Middle frontal gyrus (tissue), 1 donor: ENCODE measurements around the gene RND1.
A peak's percentile ranks its signal among the peaks of the same experiment; 100 is the strongest.
"Not testable (repeated sequence)": the region's sequence is repeated elsewhere in the genome, so short reads cannot be mapped to it uniquely, and the experiment has no call there.

ENCODE experiments used
- DNase-seq: peaks from one replicate; pipeline ENCODE4 v3.0.0-alpha.2; 2015; ENCODE audit warnings: low spot score; ENCODE audit errors: extremely low spot score

The RND1 gene

GRCh38 chr12:48868451-48868850 lies 2.8 kb upstream of the RND1 start:
- DNase-seq: no peak

- DNase-seq: no peak
Measured at GRCh38 chr12:48866052-48866711, 512 bp upstream of the RND1 start.

DNA sequence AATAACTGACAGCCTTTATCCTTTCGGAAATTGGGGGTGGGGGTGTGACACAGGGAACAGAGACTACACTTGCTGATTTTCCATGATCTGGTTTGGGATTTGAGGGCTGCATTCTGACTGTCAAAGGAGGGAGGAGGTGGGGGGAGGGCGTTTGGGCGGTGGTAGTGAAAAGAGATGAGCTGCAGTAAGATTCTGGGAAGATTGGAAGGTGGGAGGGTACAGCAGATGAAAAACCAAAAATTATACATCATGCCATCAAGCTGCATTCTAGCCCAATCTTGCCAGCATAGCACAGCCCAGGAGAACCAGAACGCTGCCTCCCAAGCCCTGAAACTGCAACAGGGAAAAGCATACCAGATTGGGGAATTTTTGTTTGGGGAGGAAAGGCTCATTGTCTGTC lies 2.4 kb downstream of the RND1 start:
- no peak for DNase-seq

- DNase-seq: no peak
Measured at GRCh38 chr12:48862760-48863159, 2.9 kb downstream of the RND1 start.

GRCh38 chr12:48861111-48861510 lies 4.6 kb downstream of the RND1 start:
- no peak for DNase-seq

- not testable (repeated sequence) for DNase-seq
Measured at GRCh38 chr12:48860236-48860635, 5.4 kb downstream of the RND1 start.

GRCh38 chr12:48859607-48860006 lies 6.1 kb downstream of the RND1 start:
- DNase-seq: no peak

DNA sequence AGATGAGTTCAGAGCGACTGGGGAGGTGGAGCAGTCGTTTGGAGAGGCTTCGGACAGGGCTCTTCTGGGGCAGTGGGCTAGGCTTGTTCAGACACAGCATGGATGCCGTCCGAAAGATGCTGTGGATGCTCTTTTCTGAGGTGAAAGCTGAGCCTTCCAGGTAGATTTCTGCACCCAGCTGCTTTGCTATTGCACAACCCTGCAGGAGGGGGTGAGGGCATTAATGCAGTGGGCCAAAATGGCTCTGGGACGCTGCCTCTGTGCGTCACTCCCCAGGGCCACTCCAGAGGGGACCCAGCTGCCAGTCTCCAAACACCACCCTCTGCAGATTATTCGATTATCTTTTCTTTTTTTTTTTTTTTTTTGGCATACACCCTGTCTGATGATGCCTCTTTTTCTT lies 7.6 kb downstream of the RND1 start:
- no peak for DNase-seq

- DNase-seq: no peak
Measured at GRCh38 chr12:48857278-48857994, 8.2 kb downstream of the RND1 start.

GRCh38 chr12:48856379-48856778 lies 9.3 kb downstream of the RND1 start:
- no peak for DNase-seq

- DNase-seq: not testable (repeated sequence)
Measured at GRCh38 chr12:48854932-48855331, 10.7 kb downstream of the RND1 start.

GRCh38 chr12:48854488-48854887 lies 11.2 kb downstream of the RND1 start:
- DNase-seq: no peak

DNA sequence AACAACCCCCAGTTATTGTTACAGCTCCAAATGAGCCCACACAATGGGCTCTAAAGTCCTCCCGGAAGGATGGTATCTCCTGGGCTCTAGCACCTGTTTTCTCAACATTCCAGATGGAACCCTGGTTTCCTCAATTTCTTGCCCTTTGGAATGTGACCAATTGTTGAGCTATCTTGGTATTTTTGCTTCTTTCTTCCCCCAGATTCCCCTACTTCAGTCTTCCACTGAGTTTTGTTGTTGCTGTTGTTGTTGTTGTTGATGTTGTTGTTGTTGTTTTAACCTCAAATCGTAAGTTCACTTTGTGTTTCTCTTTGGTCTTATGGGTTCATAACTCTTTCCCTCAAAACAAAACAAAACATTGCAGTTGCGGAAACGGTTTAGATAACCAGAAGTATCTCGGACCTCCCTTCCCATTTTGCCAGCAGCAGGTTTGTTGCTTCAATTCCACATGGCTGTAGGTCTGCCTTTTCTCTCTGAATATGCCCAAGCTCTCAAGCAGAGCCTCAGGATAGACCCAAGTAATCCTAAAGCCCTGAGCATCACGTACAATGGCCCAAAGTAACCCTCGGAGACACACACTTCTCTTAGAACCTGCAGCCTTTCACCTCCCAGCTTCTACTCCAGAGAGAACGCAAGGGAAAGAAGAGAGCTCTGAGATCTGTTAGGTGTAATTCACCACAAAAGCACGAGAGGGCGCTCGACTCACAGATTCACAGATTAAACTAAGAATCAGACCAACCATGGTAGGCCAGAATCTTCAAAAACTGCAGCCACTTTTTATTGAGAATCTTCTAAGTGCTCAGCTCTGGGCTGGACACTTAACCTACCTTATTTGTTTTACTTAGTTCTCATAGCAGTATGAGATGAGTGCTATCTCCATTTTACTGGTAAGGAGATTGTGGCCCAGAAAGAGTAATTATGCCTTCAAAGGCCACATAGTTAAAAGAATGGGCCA lies 12.7 kb downstream of the RND1 start:
- peak; percentile 91 for DNase-seq

DNA sequence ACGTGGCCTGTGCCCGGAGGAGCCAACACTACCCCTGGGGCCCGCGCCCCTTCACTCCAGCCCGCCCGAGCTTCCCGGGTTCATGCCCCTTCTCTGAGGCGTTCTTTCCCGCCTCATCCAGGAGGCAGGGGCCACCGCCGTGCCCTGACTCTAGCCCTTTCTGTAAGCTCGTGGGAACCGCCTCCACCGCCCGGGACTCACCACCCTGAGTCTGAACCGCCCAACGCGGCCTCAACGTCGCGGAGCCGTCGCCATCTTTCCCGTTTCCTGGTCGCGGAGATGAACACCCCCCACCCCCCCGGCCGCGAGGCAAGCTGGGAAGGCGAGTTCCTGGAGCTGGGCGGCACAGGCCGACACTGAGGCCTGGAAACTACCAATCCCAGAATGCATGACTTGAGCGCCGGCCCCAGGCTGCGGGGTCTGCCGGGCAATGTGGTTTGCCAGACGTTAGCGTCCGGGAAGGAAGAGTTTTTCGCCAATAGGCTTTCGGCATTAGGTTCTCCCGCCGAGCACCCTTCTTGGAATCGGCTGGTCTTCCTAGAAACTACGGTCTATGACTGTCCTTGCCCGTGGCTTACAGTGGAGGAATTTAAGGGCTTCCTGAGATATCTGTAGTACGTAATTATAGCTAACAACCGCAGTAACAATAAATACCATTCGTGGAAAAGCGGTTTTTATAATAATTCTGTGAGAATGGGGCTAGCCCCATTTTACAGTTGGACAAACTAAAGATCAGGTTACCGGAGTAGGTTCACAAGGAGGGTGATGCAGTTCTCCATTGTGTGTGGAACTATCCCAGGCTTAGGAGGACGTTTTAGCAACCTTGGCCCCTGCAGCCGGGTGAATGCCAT lies 13.6 kb downstream of the RND1 start, which contains the start of gene DDX23:
Gene DDX23, minus strand, starts transcription at position 281 of the 851 bp plus-strand sequence. CDS start 6,381 bp downstream, outside the sequence.
- peak; percentile 93 for DNase-seq

GRCh38 chr12:48842021-48842420 lies 23.6 kb downstream of the RND1 start:
- not testable (repeated sequence) for DNase-seq

- DNase-seq: no peak
Measured at GRCh38 chr12:48838048-48838447, 27.6 kb downstream of the RND1 start.

GRCh38 chr12:48832321-48833060 lies 33.2 kb downstream of the RND1 start:
- DNase-seq: no peak

GRCh38 chr12:48831257-48831656 lies 34.4 kb downstream of the RND1 start:
- no peak for DNase-seq

DNA sequence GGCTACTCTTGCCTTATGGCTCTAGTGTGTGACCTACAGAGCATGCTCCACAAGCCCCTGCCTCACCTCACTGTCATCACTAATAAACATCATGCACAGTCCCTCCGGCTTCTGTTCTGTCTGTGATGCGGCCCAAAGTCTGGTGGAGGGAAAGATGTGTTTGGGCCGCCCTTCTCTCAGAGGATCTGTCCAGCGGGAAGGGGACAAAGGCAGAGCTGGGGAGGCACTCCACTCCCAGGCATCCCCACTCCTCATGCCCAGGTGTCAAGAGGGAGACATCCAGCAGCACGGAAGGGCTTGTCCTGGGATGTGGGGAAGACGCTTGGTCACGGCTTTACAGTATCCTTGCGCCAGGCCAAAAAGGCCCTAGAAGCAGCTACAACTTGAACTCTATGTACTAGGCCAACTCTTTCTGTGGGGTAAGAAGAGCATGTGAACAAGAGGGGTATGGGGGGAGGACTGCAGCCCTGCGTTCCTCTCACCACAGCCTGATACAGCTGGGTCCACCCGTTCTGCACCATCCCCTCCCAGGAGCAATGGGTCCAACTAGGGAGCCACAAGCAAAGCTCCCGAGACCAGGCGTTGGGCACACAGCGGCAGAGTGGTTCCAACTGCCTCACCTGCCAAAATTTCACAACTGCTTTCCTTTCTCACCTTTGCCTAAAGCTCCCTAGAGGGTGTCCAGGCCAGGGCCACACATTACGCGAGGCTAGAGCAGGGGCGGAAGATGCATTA lies 36.7 kb downstream of the RND1 start:
- no peak for DNase-seq
